Transverse colon (tissue), 4 donors: ENCODE results near the gene CCNQ.

ENCODE experiments used
- EP300 ChIP-seq: sonication (generic); formaldehyde crosslinking; IDR thresholded peaks from one replicate; pipeline ENCODE4 v1.6.1; 2017; ENCODE audit warnings: antibody characterized with exemption, low read depth
- POLR2A ChIP-seq: fragments of 450-650 bp; IDR thresholded peaks from one replicate; pipeline ENCODE4 v1.6.1; 2016; ENCODE audit warnings: antibody characterized with exemption, mild to moderate bottlenecking, moderate library complexity
- POLR2AphosphoS5 ChIP-seq, 3 donors: sonication (generic); formaldehyde crosslinking; IDR thresholded peaks; one replicate each; pipeline ENCODE4 v1.6.1; 2016; ENCODE audit warnings: antibody characterized with exemption in 3 of 3
- TF ChIP-seq, protein P1 (sequence below), 5 experiments: fragments of 200-600 bp in 3 of 5; fragments of 450-650 bp in 2 of 5; sonication (generic) in 3 of 5; IDR thresholded peaks; 1 replicate in 2 of 5; 2 replicates in 3 of 5; pipeline ENCODE4 v1.5.1; 2016 to 2017; ENCODE audit warnings: antibody characterized with exemption in 5 of 5, inconsistent platforms in 3 of 5, mild to moderate bottlenecking in 2 of 5, moderate library complexity in 1 of 5

DNA sequence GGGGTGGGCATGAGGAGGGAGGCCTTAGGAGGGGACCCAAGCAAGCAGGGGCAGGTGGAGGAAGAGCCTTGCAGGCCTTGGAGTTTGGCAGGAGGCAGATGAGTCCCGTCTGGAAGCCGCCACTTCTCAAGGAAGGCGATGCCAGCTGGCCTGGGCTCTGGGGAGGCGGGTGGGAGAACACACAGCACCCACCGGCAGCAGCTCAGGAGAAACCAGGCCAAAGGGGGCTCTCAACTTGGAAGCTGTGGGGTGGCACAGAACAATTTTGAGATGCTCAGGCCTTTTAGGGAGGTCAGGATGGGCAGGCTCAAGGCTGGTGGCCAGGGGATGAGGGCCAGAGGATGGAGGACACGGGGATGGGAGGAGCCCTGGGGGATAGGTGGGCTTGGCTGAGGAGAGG lies 36.4 kb upstream of the CCNQ start:
- TF ChIP-seq, protein P1, sequence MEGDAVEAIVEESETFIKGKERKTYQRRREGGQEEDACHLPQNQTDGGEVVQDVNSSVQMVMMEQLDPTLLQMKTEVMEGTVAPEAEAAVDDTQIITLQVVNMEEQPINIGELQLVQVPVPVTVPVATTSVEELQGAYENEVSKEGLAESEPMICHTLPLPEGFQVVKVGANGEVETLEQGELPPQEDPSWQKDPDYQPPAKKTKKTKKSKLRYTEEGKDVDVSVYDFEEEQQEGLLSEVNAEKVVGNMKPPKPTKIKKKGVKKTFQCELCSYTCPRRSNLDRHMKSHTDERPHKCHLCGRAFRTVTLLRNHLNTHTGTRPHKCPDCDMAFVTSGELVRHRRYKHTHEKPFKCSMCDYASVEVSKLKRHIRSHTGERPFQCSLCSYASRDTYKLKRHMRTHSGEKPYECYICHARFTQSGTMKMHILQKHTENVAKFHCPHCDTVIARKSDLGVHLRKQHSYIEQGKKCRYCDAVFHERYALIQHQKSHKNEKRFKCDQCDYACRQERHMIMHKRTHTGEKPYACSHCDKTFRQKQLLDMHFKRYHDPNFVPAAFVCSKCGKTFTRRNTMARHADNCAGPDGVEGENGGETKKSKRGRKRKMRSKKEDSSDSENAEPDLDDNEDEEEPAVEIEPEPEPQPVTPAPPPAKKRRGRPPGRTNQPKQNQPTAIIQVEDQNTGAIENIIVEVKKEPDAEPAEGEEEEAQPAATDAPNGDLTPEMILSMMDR (IDR thresholded peaks at IDR 0.05), result no peak
- TF ChIP-seq POLR2AphosphoS5 (IDR thresholded peaks at IDR 0.05) (no peak), POLR2A (no peak), EP300 (no peak)
